GM19240 (cell line): ENCODE data around the gene SORCS1.

Experiments
- DNase-seq: peaks from one replicate; pipeline ENCODE4 v3.0.0; 2011; ENCODE audit warnings: low spot score; ENCODE audit not compliant: insufficient read length

SORCS1 gene

DNA sequence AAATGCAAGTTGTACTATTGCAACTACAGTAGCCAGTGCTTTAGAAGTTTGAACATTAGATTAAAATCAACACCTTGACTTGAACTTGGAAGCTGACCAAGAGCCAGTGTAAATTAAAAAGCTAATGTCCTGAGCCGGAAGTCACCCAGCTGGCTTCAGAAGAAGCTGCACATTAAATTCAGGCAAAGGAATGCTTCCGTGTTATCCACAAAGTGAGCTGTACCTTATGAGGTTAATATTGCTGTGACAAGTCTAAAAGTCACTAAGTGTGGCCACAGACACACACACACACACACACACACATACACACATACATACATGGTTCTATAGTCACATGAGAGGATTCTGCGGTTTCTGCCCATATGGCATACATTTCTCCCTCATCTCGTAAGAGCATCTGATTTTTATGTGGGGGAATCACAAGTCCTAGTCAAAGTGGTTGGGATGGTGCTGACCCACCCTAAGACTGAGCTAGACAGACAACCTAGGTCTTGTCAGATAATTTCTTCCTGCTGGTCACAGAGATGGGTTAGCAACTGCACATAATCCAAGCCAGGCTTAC, 612.9 kb downstream of the SORCS1 start:
- DNase-seq: no peak

DNA sequence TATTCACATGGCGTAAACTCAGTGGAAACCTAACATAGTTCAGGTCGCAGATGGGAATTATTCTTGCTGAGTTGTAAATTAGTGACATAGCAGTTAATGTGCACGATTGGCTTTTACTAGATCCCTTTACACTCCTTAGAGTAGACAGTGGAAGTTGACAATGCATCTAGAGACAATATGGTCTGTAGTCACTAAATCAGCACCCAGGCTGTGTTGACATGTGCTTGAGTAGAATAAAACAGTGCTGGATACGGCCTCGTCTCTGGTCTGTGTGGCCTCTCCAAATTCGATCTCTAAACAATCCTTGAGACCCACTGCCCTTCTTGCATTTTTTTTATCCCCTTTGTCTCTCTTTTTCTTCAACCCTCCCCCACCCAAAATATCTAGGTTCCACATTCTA, 615.7 kb downstream of the SORCS1 start:
- DNase-seq: no peak

DNA sequence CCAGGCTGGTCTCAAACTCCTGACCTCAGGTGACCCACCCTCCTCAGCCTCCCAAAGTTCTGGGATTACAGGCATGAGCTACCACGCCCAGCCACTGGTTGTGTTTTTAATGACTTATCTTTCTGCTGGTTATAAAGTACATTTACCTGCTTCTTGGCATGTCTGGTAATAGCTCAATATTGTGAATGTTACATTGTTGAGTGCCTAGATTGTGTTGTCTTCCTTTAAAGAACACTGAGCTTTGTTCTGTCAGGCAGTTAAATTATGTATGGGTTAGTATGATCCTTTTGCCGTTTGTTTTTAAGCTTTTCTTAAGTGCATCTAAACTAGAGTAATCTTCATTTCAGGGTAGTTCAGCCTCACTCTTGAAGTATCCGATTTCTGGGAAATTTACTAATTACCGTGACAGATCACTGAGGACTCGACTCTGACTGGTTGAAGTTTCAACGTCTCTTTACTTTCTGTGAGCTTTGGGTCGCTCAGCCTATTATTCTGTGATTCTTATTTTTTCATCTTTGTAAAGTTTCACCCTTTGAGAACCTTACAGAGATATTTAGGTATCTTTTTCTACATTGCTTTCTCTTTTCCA, 617.4 kb downstream of the SORCS1 start:
- no peak for DNase-seq

DNA sequence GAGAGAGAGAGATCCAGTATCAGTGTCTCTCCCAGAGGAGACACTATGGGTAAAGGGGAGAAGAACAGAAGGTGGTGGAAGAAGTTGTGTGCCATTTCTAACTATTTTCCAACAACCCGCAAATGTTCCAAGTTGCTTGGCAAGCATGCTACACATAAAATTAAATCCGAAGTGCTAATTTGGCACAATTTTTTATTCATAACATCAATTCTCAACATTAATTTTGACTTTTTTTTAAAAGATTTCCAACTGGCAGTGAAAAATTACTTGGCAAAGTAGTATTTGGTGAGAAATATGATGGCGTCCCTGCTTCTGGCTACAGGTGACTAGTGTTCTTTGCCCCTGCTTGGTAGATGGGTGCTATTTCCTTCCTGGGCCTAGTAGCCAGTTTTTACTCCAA, 622.0 kb downstream of the SORCS1 start:
- DNase-seq: no peak

DNA sequence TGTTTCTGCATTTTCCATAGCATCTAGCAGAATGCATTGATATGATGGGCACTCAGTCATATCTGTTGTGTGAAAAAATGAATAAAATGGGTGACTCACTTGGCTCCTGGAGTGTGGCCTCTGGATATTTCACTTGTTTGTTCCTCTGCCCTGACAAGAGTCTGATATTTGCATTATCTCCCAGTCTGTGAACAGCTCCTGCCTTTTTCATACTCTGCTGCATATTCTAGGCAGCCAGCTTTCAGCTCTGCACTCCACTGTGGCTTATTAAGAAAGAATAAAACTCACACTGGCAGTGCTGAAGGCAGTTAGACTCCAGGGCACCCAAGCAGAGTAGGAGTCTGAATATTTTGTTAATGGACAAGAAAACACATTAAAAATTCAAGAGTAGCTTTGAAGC, 623.9 kb downstream of the SORCS1 start:
- no peak for DNase-seq

DNA sequence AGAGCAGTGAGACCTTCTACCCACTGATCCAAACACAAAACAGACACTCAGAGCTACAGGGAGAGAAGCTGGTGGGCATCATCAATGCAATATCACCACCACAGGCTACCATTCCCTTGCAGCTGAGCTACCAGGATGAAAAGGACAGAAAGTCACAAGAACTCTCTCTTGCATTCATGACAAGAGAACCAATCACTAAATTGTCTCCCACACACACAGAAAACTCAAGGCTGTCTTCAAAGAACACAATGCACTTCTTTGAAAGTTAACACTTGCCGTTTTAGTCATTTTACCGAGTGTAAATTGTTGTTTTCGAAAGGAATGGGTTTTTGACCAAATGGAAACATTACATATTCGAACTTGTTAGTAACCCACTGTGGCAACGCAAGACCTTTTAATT, 626.6 kb downstream of the SORCS1 start:
- DNase-seq: no peak

DNA sequence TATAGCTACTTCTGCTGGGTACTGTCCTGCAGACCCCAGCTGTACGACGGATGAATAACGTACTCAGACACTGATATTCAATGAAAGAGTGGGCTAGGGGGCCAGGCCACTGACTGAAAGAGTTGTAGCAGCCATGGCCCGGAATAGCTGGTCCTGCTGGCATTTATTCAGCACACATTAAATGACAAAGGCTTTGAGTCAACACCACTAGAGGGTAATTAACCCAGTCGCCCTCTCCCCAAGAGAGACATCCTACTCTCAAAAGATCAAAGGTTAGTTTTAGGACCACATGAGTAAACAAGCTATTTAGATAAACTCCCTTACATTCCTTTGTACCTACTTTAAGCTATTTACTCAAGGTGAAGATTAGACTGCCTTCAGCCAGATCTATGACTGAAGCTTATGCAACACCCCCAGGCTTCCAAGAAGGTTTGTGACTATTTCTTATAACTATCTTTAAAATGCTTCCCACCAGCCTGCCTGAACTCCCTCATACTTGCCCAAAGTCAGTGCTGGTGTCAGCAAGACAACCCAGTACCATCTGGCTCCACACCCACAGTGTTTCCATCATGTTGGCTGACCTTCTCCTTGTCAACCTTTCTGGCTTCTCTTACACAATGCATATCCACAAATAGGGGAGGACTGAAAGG, 629.1 kb downstream of the SORCS1 start:
- no peak for DNase-seq

DNA sequence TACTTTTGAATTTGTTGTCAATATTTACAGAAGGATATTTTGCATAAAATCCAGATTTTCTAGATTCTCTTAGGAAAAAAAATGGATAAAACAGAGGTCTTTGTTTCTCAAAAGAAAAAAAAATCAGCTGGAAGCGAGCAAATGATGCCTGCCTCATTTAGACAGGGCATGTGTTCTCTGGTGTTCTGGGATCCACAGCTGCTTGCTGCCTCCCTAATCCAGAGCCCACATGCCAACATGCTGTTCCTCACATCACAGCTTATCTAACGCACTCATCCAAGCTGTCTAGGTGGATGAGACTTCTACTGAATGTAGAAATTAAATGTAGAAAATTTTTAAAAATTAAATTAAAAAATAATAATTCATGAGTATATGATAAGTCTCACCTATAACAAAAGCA, 630.1 kb downstream of the SORCS1 start:
- no peak for DNase-seq

DNA sequence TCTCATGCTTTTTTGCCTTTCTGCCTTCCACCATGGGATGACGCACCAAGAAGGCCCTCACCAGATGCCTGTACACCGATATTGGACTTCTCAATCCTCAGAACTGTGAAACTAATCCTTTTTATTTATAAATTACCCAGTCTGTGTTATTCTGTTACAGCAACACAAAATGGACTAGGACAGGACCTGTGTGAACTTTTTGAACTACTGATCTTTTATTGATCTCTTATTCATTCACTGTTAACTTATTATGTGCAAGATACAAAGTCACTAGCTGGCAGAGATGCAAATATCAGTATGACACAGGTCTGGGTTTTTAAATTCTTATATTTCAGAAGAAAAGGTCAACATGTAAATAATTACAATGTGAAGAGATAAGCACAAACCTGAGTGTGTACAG, 635.8 kb downstream of the SORCS1 start:
- no peak for DNase-seq

DNA sequence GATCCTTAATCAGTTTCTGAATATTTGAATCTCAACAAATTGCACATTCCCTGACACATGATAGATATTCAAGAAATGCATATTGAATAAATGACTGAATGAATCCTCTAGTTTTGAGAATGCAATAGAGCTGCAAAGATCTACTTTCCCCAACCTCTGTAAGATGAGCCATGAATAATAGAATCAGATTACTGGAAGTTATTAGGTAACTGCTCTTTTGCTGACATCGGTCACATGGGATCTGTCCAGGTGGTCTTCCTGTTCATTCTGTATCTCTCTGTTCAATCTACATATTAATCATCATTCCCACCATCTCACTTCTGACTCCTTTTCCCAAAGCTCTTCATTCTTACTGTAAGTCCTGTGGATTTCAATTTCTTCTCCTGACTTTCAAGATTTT, 638.7 kb downstream of the SORCS1 start:
- no peak for DNase-seq
